Panc1 (cell line): ENCODE results near the gene XCR1.

ENCODE experiments used
- CTCF ChIP-seq: fragments of 450-650 bp; IDR thresholded peaks from 2 replicates; pipeline ENCODE4 v1.5.1; 2017; ENCODE audit warnings: mild to moderate bottlenecking
- POLR2AphosphoS5 ChIP-seq: IDR thresholded peaks from 2 replicates; pipeline ENCODE4 v1.6.1; 2012; ENCODE audit warnings: mild to moderate bottlenecking, low read depth, low read length, moderate library complexity
- SIN3A ChIP-seq: IDR thresholded peaks from 2 replicates; pipeline ENCODE4 v1.6.1; 2012; ENCODE audit warnings: low read depth, mild to moderate bottlenecking, low read length, moderate library complexity, borderline replicate concordance; ENCODE audit not compliant: insufficient read depth

GRCh38 chr3:45993421-45994027 lies 33.8 kb downstream of the XCR1 start:
- TF ChIP-seq CTCF (no peak), POLR2AphosphoS5 (no peak), SIN3A (no peak)
